Measurements from ENCODE around the gene ADGRG1. TPM values are rescaled to one million over a fixed set of nuclear protein-coding genes. Genes with fewer than 3 reads are reported as not detected.

The ADGRG1 gene
- total RNA-seq = 4.3 and 12.2 TPM in 2 replicates

DNA sequence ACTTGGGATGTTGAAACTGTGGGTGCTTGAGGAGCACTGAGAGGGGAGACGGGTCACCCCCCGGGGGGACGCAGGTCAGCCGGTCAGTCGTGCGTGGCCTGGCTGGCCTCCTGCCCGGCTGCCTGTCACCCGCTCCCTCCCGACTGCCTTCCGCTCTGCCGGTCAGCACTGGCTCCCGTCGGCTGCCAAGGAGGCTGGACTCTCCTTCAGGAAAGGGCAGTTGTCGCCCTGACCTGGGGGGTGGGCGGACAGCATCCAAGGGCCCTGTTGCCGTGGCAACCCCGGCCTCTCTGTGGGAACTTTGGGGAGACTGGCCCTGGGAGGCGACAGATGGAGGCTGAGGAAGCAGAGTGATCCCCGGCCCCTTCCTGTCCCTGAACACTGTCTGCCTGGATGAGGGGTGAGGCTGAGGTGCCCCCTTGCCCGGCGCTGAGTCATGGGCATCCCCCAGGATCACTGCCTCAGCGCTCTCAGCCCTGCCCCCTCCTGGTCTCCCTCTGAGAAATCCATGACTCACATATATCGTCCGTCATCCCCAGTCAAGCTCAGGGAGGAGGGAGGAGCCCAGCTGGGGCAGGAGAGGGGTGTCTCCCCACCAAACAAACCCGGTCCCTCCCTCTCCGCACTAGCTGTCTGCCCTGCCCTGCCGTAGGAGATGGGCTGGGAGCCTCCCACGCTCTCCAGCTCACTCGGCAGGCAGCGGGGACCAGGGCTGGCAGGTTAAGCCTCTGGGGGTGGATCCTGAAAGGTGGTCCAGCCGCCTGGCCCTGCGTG is at the start of gene ADGRG1:
TSS of gene ADGRG1 (plus strand) at position 623 of the 774 bp plus-strand sequence. CDS start 21,658 bp downstream, outside the sequence.

DNA sequence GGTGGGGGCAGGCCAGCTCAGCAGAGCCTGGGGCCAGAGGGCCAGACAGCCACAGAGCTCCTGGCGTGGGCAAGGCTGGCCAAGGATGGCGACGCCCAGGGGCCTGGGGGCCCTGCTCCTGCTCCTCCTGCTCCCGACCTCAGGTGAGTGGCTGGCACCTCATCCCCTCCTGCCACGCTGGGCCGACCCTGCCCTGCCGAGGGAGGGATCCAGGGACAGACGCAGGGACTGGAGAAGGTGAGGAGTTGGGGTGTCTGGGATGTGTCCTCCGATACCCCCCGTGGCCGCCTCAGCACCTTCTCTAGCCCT is 39.8 kb downstream of the ADGRG1 start, which contains the start of gene ADGRG3:
TSS of gene ADGRG3 (plus strand) at position 44 of the 309 bp plus-strand sequence. CDS start at position 86, 42 bp downstream.

GRCh38 chr16:57694725-57695679 is 66.6 kb downstream of the ADGRG1 start, which contains the start of gene DRC7:
DRC7 (plus strand) TSS chr16:57694806; CDS start chr16:57697950, 3,144 bp downstream.

Other genes starting within 250 kb of the ADGRG1 start
- gene CCL17, start 223.9 kb upstream of the ADGRG1 start, total RNA-seq = not detected in 2 replicates
- 58.4 and 62.6 TPM in 2 replicates for gene CIAPIN1, start 181.2 kb upstream of the ADGRG1 start, total RNA-seq
- 41.4 and 45.4 TPM in 2 replicates for gene COQ9, start 181.2 kb upstream of the ADGRG1 start, total RNA-seq
- 91.8 and 100 TPM in 2 replicates for gene POLR2C, start 166.0 kb upstream of the ADGRG1 start, total RNA-seq
- gene DOK4, start 142.1 kb upstream of the ADGRG1 start, total RNA-seq = 13.5 and 24.7 TPM in 2 replicates
- 8.0 and 9.7 TPM in 2 replicates for gene CCDC102A, start 92.1 kb upstream of the ADGRG1 start, total RNA-seq
- gene ADGRG5, start 86.0 kb upstream of the ADGRG1 start, total RNA-seq = not detected in 2 replicates
- 5.2 and 8.8 TPM in 2 replicates for gene ADGRG3, start 39.7 kb downstream of the ADGRG1 start, total RNA-seq
- 0.22 and 0.60 TPM in 2 replicates for gene DRC7, start 66.2 kb downstream of the ADGRG1 start, total RNA-seq
- gene KATNB1, start 107.1 kb downstream of the ADGRG1 start, total RNA-seq = 19.8 and 32.6 TPM in 2 replicates
- gene KIFC3, start 173.9 kb downstream of the ADGRG1 start, total RNA-seq = 32.7 and 56.1 TPM in 2 replicates